ENCODE data around the gene NBAS.

DNA sequence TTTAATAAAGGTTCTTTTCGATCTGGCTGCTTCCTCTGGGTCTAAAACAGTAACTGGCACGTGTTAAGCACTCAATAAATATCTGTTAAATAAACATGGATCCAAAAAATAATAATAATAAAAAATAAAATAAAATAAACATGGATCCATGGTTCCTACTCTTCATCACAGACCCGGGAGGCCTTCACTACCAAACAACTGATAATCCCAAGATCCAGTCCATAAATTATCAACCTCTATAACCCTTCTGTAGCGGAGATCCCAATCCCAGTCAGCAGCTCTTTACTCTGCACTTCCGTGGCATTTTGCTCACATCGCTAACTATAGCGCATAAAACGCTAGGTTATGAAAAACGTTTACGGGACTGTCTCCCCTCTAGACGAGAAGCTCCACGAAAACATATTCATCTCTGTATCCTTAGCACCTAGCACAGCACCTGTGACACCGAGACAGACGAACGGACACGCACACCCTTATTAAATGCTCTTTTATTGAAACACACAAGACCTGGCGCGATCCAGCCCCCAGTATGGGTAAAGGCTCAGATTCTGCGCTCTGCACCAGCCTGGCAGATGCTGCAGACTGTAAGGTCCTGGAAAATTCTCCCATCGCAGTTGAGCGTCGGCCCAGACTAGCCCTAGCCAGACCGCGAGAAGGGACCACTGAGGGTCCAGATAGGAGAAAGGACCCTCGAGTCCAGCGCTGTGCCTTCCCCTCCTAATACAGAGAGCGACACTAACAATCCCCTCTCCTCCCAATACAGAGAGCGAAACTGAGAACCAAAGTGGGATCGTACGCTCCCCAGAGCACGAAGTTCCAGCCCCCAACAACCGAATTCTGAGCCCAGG, 770 bp downstream of the NBAS start:
- TF ChIP-seq, protein P1, sequence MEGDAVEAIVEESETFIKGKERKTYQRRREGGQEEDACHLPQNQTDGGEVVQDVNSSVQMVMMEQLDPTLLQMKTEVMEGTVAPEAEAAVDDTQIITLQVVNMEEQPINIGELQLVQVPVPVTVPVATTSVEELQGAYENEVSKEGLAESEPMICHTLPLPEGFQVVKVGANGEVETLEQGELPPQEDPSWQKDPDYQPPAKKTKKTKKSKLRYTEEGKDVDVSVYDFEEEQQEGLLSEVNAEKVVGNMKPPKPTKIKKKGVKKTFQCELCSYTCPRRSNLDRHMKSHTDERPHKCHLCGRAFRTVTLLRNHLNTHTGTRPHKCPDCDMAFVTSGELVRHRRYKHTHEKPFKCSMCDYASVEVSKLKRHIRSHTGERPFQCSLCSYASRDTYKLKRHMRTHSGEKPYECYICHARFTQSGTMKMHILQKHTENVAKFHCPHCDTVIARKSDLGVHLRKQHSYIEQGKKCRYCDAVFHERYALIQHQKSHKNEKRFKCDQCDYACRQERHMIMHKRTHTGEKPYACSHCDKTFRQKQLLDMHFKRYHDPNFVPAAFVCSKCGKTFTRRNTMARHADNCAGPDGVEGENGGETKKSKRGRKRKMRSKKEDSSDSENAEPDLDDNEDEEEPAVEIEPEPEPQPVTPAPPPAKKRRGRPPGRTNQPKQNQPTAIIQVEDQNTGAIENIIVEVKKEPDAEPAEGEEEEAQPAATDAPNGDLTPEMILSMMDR (IDR thresholded peaks at IDR 0.05; ENCODE audit: low read depth, low read length): no peak
- TF ChIP-seq, protein P2, sequence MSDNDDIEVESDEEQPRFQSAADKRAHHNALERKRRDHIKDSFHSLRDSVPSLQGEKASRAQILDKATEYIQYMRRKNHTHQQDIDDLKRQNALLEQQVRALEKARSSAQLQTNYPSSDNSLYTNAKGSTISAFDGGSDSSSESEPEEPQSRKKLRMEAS (IDR thresholded peaks at IDR 0.05; ENCODE audit: low read depth, low read length): no peak
- TF ChIP-seq MYC (IDR thresholded peaks at IDR 0.05; ENCODE audit: low read depth, low read length): no peak
- no peak for TF ChIP-seq POLR2A (IDR thresholded peaks at IDR 0.05; ENCODE audit: extremely low read depth, insufficient read length)
